HEK293 (cell line): ENCODE results near the gene SLC2A9.

Source experiments
- GFI1B ChIP-seq: fragments of 450-650 bp; formaldehyde crosslinking; IDR thresholded peaks from 2 replicates; pipeline ENCODE4 v1.5.1; 2016; ENCODE audit warnings: missing biosample characterization, missing genetic modification characterization
- KLF9 ChIP-seq: fragments of 450-650 bp; formaldehyde crosslinking; IDR thresholded peaks from 2 replicates; pipeline ENCODE4 v1.5.1; 2016; ENCODE audit warnings: missing biosample characterization, missing genetic modification characterization, low read depth
- MEIS1 ChIP-seq: sonication (generic); formaldehyde crosslinking; IDR thresholded peaks from 2 replicates; pipeline ENCODE4 v1.8.1; 2022; ENCODE audit warnings: missing genetic modification reagents, mild to moderate bottlenecking, borderline replicate concordance
- SP7 ChIP-seq: fragments of 450-650 bp; formaldehyde crosslinking; IDR thresholded peaks from 2 replicates; pipeline ENCODE4 v1.5.1; 2016; ENCODE audit warnings: missing biosample characterization, missing genetic modification characterization
- YY1 ChIP-seq: fragments of 450-650 bp; formaldehyde crosslinking; IDR thresholded peaks from 2 replicates; pipeline ENCODE4 v1.5.1; 2018; ENCODE audit warnings: missing biosample characterization, missing genetic modification characterization
- ZNF555 ChIP-seq: fragments of 450-650 bp; formaldehyde crosslinking; conservative IDR thresholded peaks from 2 replicates; pipeline ENCODE4 v1.5.1; 2017; ENCODE audit warnings: missing biosample characterization, mild to moderate bottlenecking, missing genetic modification characterization, inconsistent platforms
- ZNF791 ChIP-seq: fragments of 450-650 bp; formaldehyde crosslinking; IDR thresholded peaks from 2 replicates; pipeline ENCODE4 v1.5.1; 2016; ENCODE audit warnings: missing biosample characterization, missing genetic modification characterization
- TF ChIP-seq, protein P1 (sequence below): fragments of 450-650 bp; formaldehyde crosslinking; IDR thresholded peaks from 2 replicates; pipeline ENCODE4 v1.5.1; 2016; ENCODE audit warnings: missing biosample characterization, missing genetic modification characterization
- TF ChIP-seq, protein P2 (sequence below): fragments of 450-650 bp; formaldehyde crosslinking; IDR thresholded peaks from 2 replicates; pipeline ENCODE4 v1.5.1; 2016; ENCODE audit warnings: missing biosample characterization, missing genetic modification characterization

DNA sequence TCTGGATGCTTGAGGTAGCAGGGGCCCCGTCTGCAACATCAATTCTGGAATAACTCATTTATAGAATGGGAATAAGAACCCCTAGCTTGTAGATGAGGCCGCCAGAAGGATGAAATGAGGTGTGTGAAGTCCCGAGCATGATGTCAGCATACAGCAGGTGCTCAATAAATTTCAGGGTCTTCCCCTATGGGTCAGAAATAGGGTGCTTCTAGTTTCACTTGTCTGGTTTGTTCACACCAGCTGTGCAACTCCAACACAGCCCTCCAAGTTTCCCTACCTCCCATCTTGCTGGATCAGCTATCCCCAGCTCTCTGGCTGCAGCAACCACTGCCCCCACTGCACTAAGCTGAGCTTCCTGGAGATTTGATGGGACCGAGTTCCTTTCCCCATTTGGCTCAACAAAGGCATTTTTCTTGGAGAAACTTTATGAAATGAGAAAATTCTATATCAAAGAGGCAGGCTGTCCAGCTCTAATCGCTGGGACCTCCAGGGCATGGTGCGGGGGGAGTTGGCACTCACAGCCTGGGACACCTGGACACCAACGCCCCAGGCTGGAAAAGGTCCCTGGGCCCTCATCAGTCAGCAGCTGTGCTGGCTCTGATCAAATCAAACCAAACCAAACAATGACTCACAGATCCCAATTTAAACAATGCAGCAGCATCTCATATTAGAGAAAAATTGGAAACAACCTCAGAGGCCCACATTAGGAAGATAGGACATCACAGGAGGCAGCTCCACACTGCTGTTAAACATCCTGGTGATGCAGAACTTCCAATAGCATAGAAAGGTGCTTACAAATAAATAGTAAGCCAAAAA, 13.3 kb downstream of the SLC2A9 start:
- no peak for TF ChIP-seq ZNF555 (tag by site-specific recombination)
- TF ChIP-seq SP7 (tag by site-specific recombination) = no peak
- TF ChIP-seq YY1 (tag by site-specific recombination) = no peak
- TF ChIP-seq, protein P1, sequence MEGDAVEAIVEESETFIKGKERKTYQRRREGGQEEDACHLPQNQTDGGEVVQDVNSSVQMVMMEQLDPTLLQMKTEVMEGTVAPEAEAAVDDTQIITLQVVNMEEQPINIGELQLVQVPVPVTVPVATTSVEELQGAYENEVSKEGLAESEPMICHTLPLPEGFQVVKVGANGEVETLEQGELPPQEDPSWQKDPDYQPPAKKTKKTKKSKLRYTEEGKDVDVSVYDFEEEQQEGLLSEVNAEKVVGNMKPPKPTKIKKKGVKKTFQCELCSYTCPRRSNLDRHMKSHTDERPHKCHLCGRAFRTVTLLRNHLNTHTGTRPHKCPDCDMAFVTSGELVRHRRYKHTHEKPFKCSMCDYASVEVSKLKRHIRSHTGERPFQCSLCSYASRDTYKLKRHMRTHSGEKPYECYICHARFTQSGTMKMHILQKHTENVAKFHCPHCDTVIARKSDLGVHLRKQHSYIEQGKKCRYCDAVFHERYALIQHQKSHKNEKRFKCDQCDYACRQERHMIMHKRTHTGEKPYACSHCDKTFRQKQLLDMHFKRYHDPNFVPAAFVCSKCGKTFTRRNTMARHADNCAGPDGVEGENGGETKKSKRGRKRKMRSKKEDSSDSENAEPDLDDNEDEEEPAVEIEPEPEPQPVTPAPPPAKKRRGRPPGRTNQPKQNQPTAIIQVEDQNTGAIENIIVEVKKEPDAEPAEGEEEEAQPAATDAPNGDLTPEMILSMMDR = no peak
- TF ChIP-seq, protein P2, sequence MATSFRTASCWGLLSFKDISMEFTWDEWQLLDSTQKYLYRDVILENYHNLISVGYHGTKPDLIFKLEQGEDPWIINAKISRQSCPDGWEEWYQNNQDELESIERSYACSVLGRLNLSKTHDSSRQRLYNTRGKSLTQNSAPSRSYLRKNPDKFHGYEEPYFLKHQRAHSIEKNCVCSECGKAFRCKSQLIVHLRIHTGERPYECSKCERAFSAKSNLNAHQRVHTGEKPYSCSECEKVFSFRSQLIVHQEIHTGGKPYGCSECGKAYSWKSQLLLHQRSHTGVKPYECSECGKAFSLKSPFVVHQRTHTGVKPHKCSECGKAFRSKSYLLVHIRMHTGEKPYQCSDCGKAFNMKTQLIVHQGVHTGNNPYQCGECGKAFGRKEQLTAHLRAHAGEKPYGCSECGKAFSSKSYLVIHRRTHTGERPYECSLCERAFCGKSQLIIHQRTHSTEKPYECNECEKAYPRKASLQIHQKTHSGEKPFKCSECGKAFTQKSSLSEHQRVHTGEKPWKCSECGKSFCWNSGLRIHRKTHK (tag by site-specific recombination) = no peak
- TF ChIP-seq MEIS1 = no peak
- TF ChIP-seq KLF9 (tag by site-specific recombination) = no peak
- no peak for TF ChIP-seq GFI1B (tag by site-specific recombination)
- TF ChIP-seq ZNF791 (tag by site-specific recombination) = no peak
